CD4-positive, CD25-positive, alpha-beta regulatory T cell (primary cell): ENCODE data around the gene CASP2. TPM values are rescaled to one million over a fixed set of nuclear protein-coding genes. Genes with fewer than 3 reads are reported as not detected.

Experiments used
- ATAC-seq, 2 donors: fragments of 150-1000 bp; cut with Tn5 transposase; one replicate each; pipeline ENCODE4 v1.10.0; 2021; ENCODE audit warnings: low read depth in 2 of 2, moderate number of reproducible peaks in 2 of 2, moderate library complexity in 1 of 2
- DNase-seq, 3 donors: peaks; one replicate each; pipeline versions ENCODE4 v3.0.0 to v3.0.0-alpha.2; 2012 to 2022; ENCODE audit warnings: mixed read lengths in 1 of 3
- H3K27ac ChIP-seq: one replicate; pipeline ENCODE4 v1.7.0; 2013; ENCODE audit warnings: mild to moderate bottlenecking, low read length; ENCODE audit not compliant: insufficient read depth, poor library complexity, severe bottlenecking
- H3K27me3 ChIP-seq: one replicate; pipeline ENCODE4 v1.7.0; 2013; ENCODE audit warnings: low read length; ENCODE audit not compliant: control insufficient read depth, insufficient read depth
- H3K36me3 ChIP-seq: one replicate; pipeline ENCODE4 v1.7.0; 2013; ENCODE audit warnings: mild to moderate bottlenecking, low read length, moderate library complexity; ENCODE audit not compliant: control insufficient read depth, insufficient read depth
- H3K4me1 ChIP-seq: 2 replicates; pipeline ENCODE4 v1.7.0; 2013; ENCODE audit warnings: mild to moderate bottlenecking, low read length; ENCODE audit not compliant: insufficient read depth, control insufficient read depth, poor library complexity, severe bottlenecking
- H3K4me3 ChIP-seq: one replicate; pipeline ENCODE4 v1.7.0; 2013; ENCODE audit warnings: low read depth, mild to moderate bottlenecking, low read length, moderate library complexity
- H3K9me3 ChIP-seq, 2 experiments: 1 replicate in 1 of 2; 2 replicates in 1 of 2; pipeline ENCODE4 v1.7.0; 2013; ENCODE audit warnings: low read length in 2 of 2, mild to moderate bottlenecking in 1 of 2, moderate library complexity in 1 of 2; ENCODE audit not compliant: control insufficient read depth in 2 of 2
- H3K27ac Mint-ChIP-seq, 3 donors: one replicate each; pipeline ENCODE4 v1.8.0; 2020 to 2022; ENCODE audit warnings: mild to moderate bottlenecking in 3 of 3, mixed read lengths in 3 of 3, moderate library complexity in 2 of 3
- H3K27me3 Mint-ChIP-seq: one replicate; pipeline ENCODE4 v1.8.0; 2022; ENCODE audit warnings: mild to moderate bottlenecking, mixed read lengths
- H3K36me3 Mint-ChIP-seq: one replicate; pipeline ENCODE4 v1.8.0; 2020; ENCODE audit warnings: mixed read lengths
- H3K4me1 Mint-ChIP-seq, 4 donors: one replicate each; pipeline ENCODE4 v1.8.0; 2020 to 2022; ENCODE audit warnings: mixed read lengths in 4 of 4, mild to moderate bottlenecking in 1 of 4
- H3K4me3 Mint-ChIP-seq, 4 donors: one replicate each; pipeline ENCODE4 v1.8.0; 2020 to 2022; ENCODE audit warnings: mild to moderate bottlenecking in 4 of 4, mixed read lengths in 4 of 4, moderate library complexity in 3 of 4
- H3K9me3 Mint-ChIP-seq, 7 donors: one replicate each; pipeline ENCODE4 v1.8.0; 2020 to 2022; ENCODE audit warnings: mixed read lengths in 7 of 7, mild to moderate bottlenecking in 3 of 7, moderate library complexity in 2 of 7
- polyA plus RNA-seq, 4 donors: library from polyadenylated mRNA; unstranded; fragments of 300-500 nt; fragmentation: Illumina TruSeq; gene quantifications; one replicate each; pipeline ENCODE4 v1.2.3, GENCODE V29; 2021
- total RNA-seq: library from RNA; stranded (reverse); gene quantifications from one replicate; pipeline ENCODE4 v1.2.3, GENCODE V29; 2022

The CASP2 gene
- total and polyA plus RNA-seq, 5 donors from 2014 or later, result 20.5 to 61.4 (median 24.5) TPM

DNA sequence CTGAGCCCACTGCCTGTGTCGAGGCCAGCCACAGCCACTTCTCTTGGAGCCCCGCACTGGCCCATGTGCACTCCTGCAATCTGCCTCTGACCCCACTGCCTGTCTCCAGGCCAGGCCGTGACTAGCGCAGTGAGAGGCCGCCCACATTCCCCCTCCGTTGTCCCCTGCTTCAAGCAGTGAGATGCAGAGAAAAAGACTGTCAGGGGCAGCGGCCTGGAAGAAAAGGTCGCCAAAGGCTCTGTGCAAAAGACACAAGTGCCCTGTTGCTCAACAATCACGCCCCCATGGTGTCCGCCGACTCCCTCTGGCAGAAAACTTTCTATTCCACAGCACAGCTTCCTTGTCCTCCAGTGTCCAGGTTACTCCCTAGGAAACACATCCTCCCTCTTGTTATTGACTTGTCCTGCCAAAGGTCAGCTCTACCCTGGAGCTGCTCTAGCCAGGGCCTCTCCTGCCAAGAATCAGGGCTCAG, 64.4 kb downstream of the CASP2 start:
- ATAC-seq, result no peak
- Mint-ChIP-seq H3K27ac (no peak overlapping the region), H3K9me3 (peaks cover 0 to 2% (median 0%) of the 10 kb centered on the region in 7 donors), H3K4me1 (peaks cover 0 to 2% (median 0%) of the 10 kb centered on the region in 4 donors), H3K4me3 (no peak overlapping the region), H3K36me3 (no peaks in the 10 kb centered on the region), H3K27me3 (peaks cover 9% of the 10 kb centered on the region)
- no peak overlapping the region for H3K4me3 ChIP-seq
- peaks cover 4% of the 10 kb centered on the region for H3K27me3 ChIP-seq
- no peaks in the 10 kb centered on the region for H3K4me1 ChIP-seq
- no peaks in the 10 kb centered on the region for H3K36me3 ChIP-seq
- H3K9me3 ChIP-seq, result no peaks in the 10 kb centered on the region
- DNase-seq, result no peak
- H3K27ac ChIP-seq, result no peak overlapping the region

DNA sequence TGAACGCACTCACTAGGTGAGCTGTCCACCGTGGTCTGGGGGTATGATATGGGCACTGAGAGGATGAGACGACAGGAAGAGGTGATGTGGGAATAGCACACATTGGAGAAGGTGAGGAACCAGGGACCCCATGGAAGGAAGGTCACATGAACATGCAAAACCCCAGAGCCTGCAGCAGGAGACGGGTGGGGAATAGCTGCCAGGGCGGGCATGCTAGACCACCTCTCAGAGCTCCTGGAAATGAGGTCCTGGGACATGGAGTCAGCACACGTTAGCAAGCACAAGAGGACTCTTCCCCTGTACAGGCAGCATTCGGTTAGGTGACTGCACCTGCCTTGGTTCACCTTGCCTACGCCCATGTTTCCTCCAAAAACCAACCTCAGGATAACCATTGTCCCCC, 66.2 kb downstream of the CASP2 start:
- peaks cover 0 to 2% (median 0%) of the 10 kb centered on the region in 7 donors for H3K9me3 Mint-ChIP-seq
- no peak overlapping the region for H3K4me3 ChIP-seq
- no peak overlapping the region for H3K4me3 Mint-ChIP-seq
- H3K27ac ChIP-seq, result no peak overlapping the region
- no peaks in the 10 kb centered on the region for H3K36me3 Mint-ChIP-seq
- H3K4me1 Mint-ChIP-seq, result peaks cover 0 to 4% (median under 1%) of the 10 kb centered on the region in 4 donors
- no peaks in the 10 kb centered on the region for H3K9me3 ChIP-seq
- peaks cover 4% of the 10 kb centered on the region for H3K27me3 ChIP-seq
- no peaks in the 10 kb centered on the region for H3K4me1 ChIP-seq
- no peaks in the 10 kb centered on the region for H3K36me3 ChIP-seq
- H3K27ac Mint-ChIP-seq, result no peak overlapping the region
- ATAC-seq, result no peak
- no peak for DNase-seq
- H3K27me3 Mint-ChIP-seq, result peaks cover 16% of the 10 kb centered on the region

DNA sequence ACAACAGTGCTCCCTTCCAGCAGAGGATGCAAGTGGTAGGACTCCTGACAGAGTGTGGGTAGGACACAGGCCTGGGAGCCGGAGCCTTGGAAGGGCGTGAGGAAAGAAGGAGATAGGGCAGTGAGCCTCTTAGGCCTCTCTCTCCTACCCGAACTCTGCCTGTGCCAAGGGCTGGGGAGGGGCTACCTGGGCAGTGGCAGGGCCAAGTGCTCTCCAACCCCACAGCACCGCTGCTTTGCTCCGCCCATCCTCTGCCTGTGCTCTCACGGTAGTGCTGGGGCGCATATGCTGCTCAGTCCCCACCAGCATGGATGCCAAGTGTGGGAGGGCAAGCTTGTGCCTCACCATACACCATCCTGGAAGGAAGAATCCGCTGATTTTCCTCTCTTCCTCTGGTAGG, 66.8 kb downstream of the CASP2 start:
- DNase-seq, result no peak

DNA sequence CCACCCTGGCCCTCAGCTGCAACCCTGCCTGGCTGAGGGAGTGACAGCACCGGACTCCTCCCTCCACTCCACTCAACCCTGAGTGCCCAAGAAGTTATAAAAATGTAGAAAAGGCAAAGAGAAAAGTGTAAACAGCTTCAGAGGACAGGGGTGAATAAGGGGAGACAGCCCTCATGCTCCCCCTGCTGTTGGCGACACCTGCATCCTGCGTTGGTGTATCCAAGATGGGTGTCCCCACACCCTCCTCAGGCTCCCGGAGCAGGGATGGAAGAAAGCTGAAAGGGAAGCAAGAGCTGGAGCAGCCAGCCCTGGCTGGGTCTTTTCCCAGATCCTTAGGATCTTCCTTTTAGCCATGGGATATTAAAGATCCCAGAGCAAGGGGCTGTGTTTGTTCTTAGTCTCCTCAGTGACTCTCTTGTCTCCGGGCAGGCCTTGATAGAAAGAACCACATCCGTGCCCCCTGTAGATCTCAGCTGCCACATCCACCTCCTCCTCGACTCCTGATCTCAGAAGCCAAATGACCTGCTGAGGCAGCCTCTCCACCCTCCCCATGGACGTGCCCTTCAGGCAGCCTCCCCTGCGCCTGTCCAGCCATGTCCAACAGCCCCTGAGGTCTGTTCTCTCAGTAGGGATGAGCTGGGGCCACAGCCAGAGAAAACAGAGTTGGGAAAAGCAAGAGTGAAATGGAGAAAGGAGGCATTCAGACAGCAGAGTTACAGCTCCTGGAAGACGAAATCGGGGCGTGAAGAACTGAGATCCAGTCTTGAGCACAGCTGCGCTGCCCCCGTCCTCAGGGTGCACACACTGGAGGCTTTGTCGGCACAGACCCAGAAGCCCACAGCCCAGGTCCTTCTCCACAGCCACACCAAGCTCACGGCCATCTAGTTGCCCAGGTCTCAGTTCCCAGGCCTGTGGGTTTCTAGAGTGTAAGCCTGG, 67.6 kb downstream of the CASP2 start:
- H3K27ac Mint-ChIP-seq, result no peak overlapping the region
- peaks cover 3 to 10% (median 5%) of the 10 kb centered on the region in 4 donors for H3K4me1 Mint-ChIP-seq
- no peak overlapping the region for H3K27ac ChIP-seq

More for the DNA sequence above, 66.8 kb downstream of the CASP2 start:
- Mint-ChIP-seq H3K9me3 (peaks cover 0 to 2% (median 0%) of the 10 kb centered on the region in 7 donors), H3K4me1 (peaks cover 0 to 4% (median under 1%) of the 10 kb centered on the region in 4 donors), H3K27ac (no peak overlapping the region), H3K36me3 (no peaks in the 10 kb centered on the region), H3K27me3 (peaks cover 22% of the 10 kb centered on the region), H3K4me3 (no peak overlapping the region)
- ATAC-seq, result no peak
- Histone ChIP-seq H3K27ac (no peak overlapping the region), H3K9me3 (no peaks in the 10 kb centered on the region), H3K4me1 (no peaks in the 10 kb centered on the region), H3K4me3 (no peak overlapping the region), H3K36me3 (no peaks in the 10 kb centered on the region), H3K27me3 (no peaks in the 10 kb centered on the region)

DNA sequence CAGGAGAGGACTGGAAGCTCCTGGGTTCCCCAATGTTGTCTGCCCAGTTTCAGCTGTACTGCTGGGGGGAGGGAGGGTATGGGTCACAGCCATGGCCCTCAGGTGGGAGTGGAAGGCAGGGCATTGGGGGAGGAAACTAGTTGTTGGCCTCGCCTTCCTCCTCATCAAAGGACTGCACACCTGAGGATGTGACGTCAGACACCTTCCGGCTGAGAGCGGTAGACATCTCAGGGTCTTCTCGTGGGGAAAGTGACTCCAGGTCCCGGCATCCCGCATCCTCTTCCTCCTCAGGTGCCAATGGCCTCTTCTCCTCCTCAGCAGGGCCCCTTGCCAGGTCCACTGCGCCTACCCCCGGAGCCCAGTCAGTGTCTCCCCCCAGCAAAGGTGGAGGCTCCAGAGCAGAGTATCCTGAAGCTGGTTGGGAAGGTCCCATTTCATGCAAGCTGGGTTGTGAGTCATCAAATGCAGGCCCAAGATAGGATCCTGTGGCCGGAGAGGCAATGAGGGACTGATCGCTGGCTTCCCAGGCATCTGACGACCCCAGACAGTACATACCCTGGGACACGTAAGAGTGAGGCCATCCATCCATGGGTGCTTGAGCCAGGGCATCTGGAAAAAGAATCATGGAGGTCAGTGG, 68.4 kb downstream of the CASP2 start:
- H3K4me3 ChIP-seq, result no peak overlapping the region
- peaks cover 0 to 2% (median 0%) of the 10 kb centered on the region in 7 donors for H3K9me3 Mint-ChIP-seq
- no peak overlapping the region for H3K27ac Mint-ChIP-seq
- H3K4me1 Mint-ChIP-seq, result peaks cover 3 to 14% (median 6%) of the 10 kb centered on the region in 4 donors
- peaks cover 2% of the 10 kb centered on the region for H3K4me1 ChIP-seq
- H3K27me3 ChIP-seq, result peaks cover 4% of the 10 kb centered on the region
- H3K27ac ChIP-seq, result no peak overlapping the region
- peaks cover 34% of the 10 kb centered on the region for H3K27me3 Mint-ChIP-seq
- no peak for DNase-seq
- no peaks in the 10 kb centered on the region for H3K9me3 ChIP-seq
- no peaks in the 10 kb centered on the region for H3K36me3 ChIP-seq
- no peak for ATAC-seq
- peaks cover 2% of the 10 kb centered on the region for H3K36me3 Mint-ChIP-seq
- no peak overlapping the region for H3K4me3 Mint-ChIP-seq

More for the DNA sequence above, 67.6 kb downstream of the CASP2 start:
- H3K9me3 ChIP-seq, result no peaks in the 10 kb centered on the region
- Mint-ChIP-seq H3K36me3 (peaks cover 2% of the 10 kb centered on the region), H3K4me3 (peak overlapping the region in 1 of 4 donors; percentile 16), H3K9me3 (peaks cover 0 to 2% (median 0%) of the 10 kb centered on the region in 7 donors), H3K27me3 (peaks cover 29% of the 10 kb centered on the region)
- no peaks in the 10 kb centered on the region for H3K36me3 ChIP-seq
- DNase-seq, result no peak
- ATAC-seq, result no peak
- no peak overlapping the region for H3K4me3 ChIP-seq
- peaks cover 4% of the 10 kb centered on the region for H3K27me3 ChIP-seq
- H3K4me1 ChIP-seq, result no peaks in the 10 kb centered on the region

Other genes with a start within 250 kb of the CASP2 start
- gene OR6V1, start 236.0 kb upstream of the CASP2 start, total RNA-seq, result not detected
- not detected for gene OR6V1, start 236.0 kb upstream of the CASP2 start, polyA plus RNA-seq
- gene PIP, start 156.3 kb upstream of the CASP2 start, total RNA-seq, result not detected
- not detected for gene PIP, start 156.3 kb upstream of the CASP2 start, polyA plus RNA-seq
- gene TAS2R39, start 104.9 kb upstream of the CASP2 start, total RNA-seq, result not detected
- gene TAS2R39, start 104.9 kb upstream of the CASP2 start, polyA plus RNA-seq, result not detected
- not detected for gene TAS2R40, start 66.3 kb upstream of the CASP2 start, total RNA-seq
- gene TAS2R40, start 66.3 kb upstream of the CASP2 start, polyA plus RNA-seq, result not detected
- gene GSTK1, start 24.9 kb upstream of the CASP2 start, total RNA-seq, result 475 TPM
- gene GSTK1, start 24.9 kb upstream of the CASP2 start, polyA plus RNA-seq, result 100 to 1,000 TPM; 589 to 845 (median 707) TPM
- gene TMEM139, start 3.4 kb upstream of the CASP2 start, total RNA-seq, result 0.91 TPM
- 1 to 10 TPM in 2 of 4 donors, under 1 TPM in 2; 0.75 to 1.3 (median 1.0) TPM for gene TMEM139, start 3.4 kb upstream of the CASP2 start, polyA plus RNA-seq
- gene CLCN1, start 27.8 kb downstream of the CASP2 start, total RNA-seq, result not detected
- gene CLCN1, start 27.8 kb downstream of the CASP2 start, polyA plus RNA-seq, result under 1 TPM in 1 of 4 donors, not detected in 3; 0.05 TPM
- gene FAM131B, start 74.4 kb downstream of the CASP2 start, total RNA-seq, result 0.27 TPM
- gene FAM131B, start 74.4 kb downstream of the CASP2 start, polyA plus RNA-seq, result under 1 TPM in 3 of 4 donors, not detected in 1; 0.14 to 0.36 (median 0.35) TPM
- 174 TPM for gene ZYX, start 93.0 kb downstream of the CASP2 start, total RNA-seq
- 100 to 1,000 TPM in 1 of 4 donors, 10 to 100 TPM in 3; 81.1 to 105 (median 89.5) TPM for gene ZYX, start 93.0 kb downstream of the CASP2 start, polyA plus RNA-seq
- gene EPHA1, start 120.5 kb downstream of the CASP2 start, total RNA-seq, result 5.0 TPM
- 10 to 100 TPM in 1 of 4 donors, 1 to 10 TPM in 3; 1.4 to 10.3 (median 4.8) TPM for gene EPHA1, start 120.5 kb downstream of the CASP2 start, polyA plus RNA-seq
- 0.42 TPM for gene TAS2R60, start 155.1 kb downstream of the CASP2 start, total RNA-seq
- under 1 TPM in 2 of 4 donors, not detected in 2; 0.19 to 0.20 TPM for gene TAS2R60, start 155.1 kb downstream of the CASP2 start, polyA plus RNA-seq
- gene TAS2R41, start 189.5 kb downstream of the CASP2 start, total RNA-seq, result 0.59 TPM
- gene TAS2R41, start 189.5 kb downstream of the CASP2 start, polyA plus RNA-seq, result not detected